Mammary epithelial cell (primary cell): ENCODE measurements around the gene PELI2.

ENCODE experiments used
- CTCF ChIP-seq, 2 donors: IDR thresholded peaks in 1 of 2; conservative IDR thresholded peaks in 1 of 2; 2 replicates each; pipeline ENCODE4 v1.5.1; 2011 to 2012; ENCODE audit warnings: inconsistent platforms in 2 of 2, low read length in 2 of 2, mild to moderate bottlenecking in 2 of 2, control low read depth in 1 of 2, low read depth in 1 of 2; ENCODE audit not compliant: insufficient read depth in 1 of 2; ENCODE audit errors: extremely low read depth in 1 of 2
- EZH2 ChIP-seq: IDR thresholded peaks from 2 replicates; pipeline ENCODE4 v1.6.1; 2012; ENCODE audit warnings: low read length, inconsistent platforms, borderline replicate concordance

- TF ChIP-seq EZH2 (no peak), CTCF (conservative IDR thresholded peaks at IDR 0.05 in 1 of 2, IDR thresholded peaks at IDR 0.05 in 1 of 2; ENCODE audit: extremely low read depth in 1 of 2, insufficient read depth in 1 of 2, low read depth in 1 of 2, low read length in 2 of 2) (no peak)
Observed at GRCh38 chr14:56099081-56099797, 19.0 kb upstream of the PELI2 start.
